Dermis microvascular lymphatic vessel endothelial cell (primary cell): Measurements from ENCODE around the gene GRM2. TPM values are rescaled to one million over a fixed set of nuclear protein-coding genes. Genes with fewer than 3 reads are reported as not detected.
"Not testable (repeated sequence)": the region's sequence is repeated elsewhere in the genome, so short reads cannot be mapped to it uniquely, and the experiment has no call there.

ENCODE experiments used
- DNase-seq, 2 donors: peaks; one replicate each; pipeline versions ENCODE4 v3.0.0 to v3.0.0-alpha.2; 2010; ENCODE audit warnings: low read depth in 2 of 2
- total RNA-seq: library from RNA; depleted of rRNA; stranded (reverse); fragments of >200 nt; gene quantifications from 2 replicates; pipeline ENCODE4 v1.2.1, GENCODE V29; 2014

The GRM2 gene
- total RNA-seq, 1 donor from 2014 or later = under 0.01 TPM

GRCh38 chr3:51722362-51722761 lies 15.5 kb downstream of the GRM2 start:
- no peak for DNase-seq

DNA sequence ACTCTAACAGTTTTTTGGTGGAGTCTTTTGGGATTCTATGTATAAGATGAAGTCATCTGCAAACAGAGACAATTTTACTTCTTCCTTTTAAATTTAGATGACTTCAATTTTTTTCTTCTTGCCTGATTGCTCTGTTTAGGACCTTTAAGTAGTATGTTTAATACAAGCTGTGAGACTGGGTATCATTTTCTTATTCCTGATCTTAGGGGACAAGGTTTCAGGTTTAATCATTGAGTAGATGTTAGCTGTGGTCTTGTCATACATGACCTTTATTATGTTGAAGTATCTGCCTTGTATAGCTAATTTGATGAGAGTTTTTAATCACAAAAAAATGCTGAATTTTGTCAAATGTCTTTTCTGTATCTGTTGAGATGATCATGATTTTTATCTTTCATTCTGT lies 20.6 kb downstream of the GRM2 start:
- DNase-seq = no peak

- DNase-seq = no peak
Measured at GRCh38 chr3:51729042-51729633, 22.3 kb downstream of the GRM2 start.

- no peak for DNase-seq
Measured at GRCh38 chr3:51733859-51734571, 27.1 kb downstream of the GRM2 start.

GRCh38 chr3:51734572-51734907 lies 27.7 kb downstream of the GRM2 start:
- DNase-seq = no peak

GRCh38 chr3:51735039-51735438 lies 28.2 kb downstream of the GRM2 start:
- no peak for DNase-seq

GRCh38 chr3:51735950-51736349 lies 29.1 kb downstream of the GRM2 start:
- DNase-seq = no peak

- no peak for DNase-seq
Measured at GRCh38 chr3:51739110-51739509, 32.2 kb downstream of the GRM2 start.

- DNase-seq = not testable (repeated sequence)
Measured at GRCh38 chr3:51742320-51742719, 35.5 kb downstream of the GRM2 start.

GRCh38 chr3:51742978-51743377 lies 36.1 kb downstream of the GRM2 start:
- not testable (repeated sequence) for DNase-seq

- DNase-seq = no peak
Measured at GRCh38 chr3:51747840-51748239, 41.0 kb downstream of the GRM2 start.

- DNase-seq = no peak
Measured at GRCh38 chr3:51748327-51748726, 41.5 kb downstream of the GRM2 start.

GRCh38 chr3:51750878-51751277 lies 44.0 kb downstream of the GRM2 start:
- DNase-seq = no peak

GRCh38 chr3:51751287-51751686 lies 44.4 kb downstream of the GRM2 start:
- no peak for DNase-seq

- not testable (repeated sequence) for DNase-seq
Measured at GRCh38 chr3:51753763-51754750, 47.2 kb downstream of the GRM2 start.

DNA sequence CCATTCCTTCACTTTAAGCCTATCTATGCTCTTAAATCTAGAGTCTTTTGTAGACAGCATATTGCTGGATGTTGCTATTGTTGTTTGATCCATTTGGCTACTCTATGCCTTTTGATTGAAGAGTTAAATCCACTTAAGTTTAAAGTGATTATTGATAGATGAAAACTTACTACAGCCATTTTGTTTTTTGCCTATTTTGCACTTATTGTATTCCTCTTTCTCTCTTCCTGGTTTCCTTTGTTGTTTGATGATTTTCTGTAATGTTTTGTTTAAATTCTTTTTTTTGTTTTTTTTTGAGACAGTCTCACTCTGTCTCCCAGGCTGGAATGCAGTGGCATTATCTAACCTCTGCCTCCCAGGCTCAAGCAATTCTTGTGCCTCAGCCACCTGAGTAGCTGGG lies 52.3 kb downstream of the GRM2 start:
- no peak for DNase-seq

Other genes with a start within 250 kb of the GRM2 start
- gene DCAF1, start 207.1 kb upstream of the GRM2 start, total RNA-seq = 12.5 and 15.4 TPM in 2 replicates
- gene RAD54L2, start 168.3 kb upstream of the GRM2 start, total RNA-seq = 11.3 and 14.7 TPM in 2 replicates
- 28.9 and 48.9 TPM in 2 replicates for gene TEX264, start 35.8 kb upstream of the GRM2 start, total RNA-seq
- not detected in 2 replicates for gene IQCF6, start 72.2 kb downstream of the GRM2 start, total RNA-seq
- not detected in 2 replicates for gene IQCF2, start 154.5 kb downstream of the GRM2 start, total RNA-seq
- not detected in 2 replicates for gene IQCF5, start 168.5 kb downstream of the GRM2 start, total RNA-seq
- not detected in 2 replicates for gene IQCF1, start 196.3 kb downstream of the GRM2 start, total RNA-seq
- gene RRP9, start 234.8 kb downstream of the GRM2 start, total RNA-seq = 16.9 and 18.6 TPM in 2 replicates
- 5.6 and 6.7 TPM in 2 replicates for gene PARP3, start 235.3 kb downstream of the GRM2 start, total RNA-seq
- under 0.01 TPM in 1 of 2 replicates, not detected in the other for gene GPR62, start 248.3 kb downstream of the GRM2 start, total RNA-seq